PC-3 (cell line): ENCODE data around the gene KAZN. TPM values are rescaled to one million over a fixed set of nuclear protein-coding genes. Genes with fewer than 3 reads are reported as not detected.

ENCODE experiments used
- ATAC-seq: fragments of 200-7000 bp; cut with Tn5 transposase; 2 replicates; pipeline ENCODE4 v1.9.1; 2020; ENCODE audit warnings: mild to moderate bottlenecking, moderate library complexity
- BruUV-seq: library from RNA; stranded (reverse); fragments of 400-500 nt; replicated peaks from 2 replicates; lab custom pipeline; 2021; lab: Mats Ljungman, UMichigan
- CTCF ChIA-PET: fragments of 300-600 bp; sonication (Branson Sonifier 250); formaldehyde crosslinking; loops from one replicate; lab custom pipeline; 2022; ENCODE audit warnings: antibody characterized with exemption; lab: Charles Lee
- POLR2A ChIA-PET: fragments of 300-600 bp; sonication (Branson Sonifier 250); formaldehyde crosslinking; loops from one replicate; lab custom pipeline; 2022; ENCODE audit warnings: antibody characterized with exemption; ENCODE audit not compliant: unreplicated experiment; lab: Charles Lee
- DNase-seq: peaks from one replicate; pipeline ENCODE4 v3.0.0-alpha.2; 2015
- H2AFZ ChIP-seq: fragments of 300-600 bp; sonication (generic); 2 replicates; pipeline ENCODE4 v1.6.0; 2016; ENCODE audit warnings: antibody characterized with exemption, low read length
- H3F3A ChIP-seq: fragments of 300-600 bp; sonication (generic); one replicate; pipeline ENCODE4 v1.6.0; 2017; ENCODE audit warnings: antibody characterized with exemption, low read length, control low read depth, mild to moderate bottlenecking; ENCODE audit not compliant: unreplicated experiment
- H3K27ac ChIP-seq: fragments of 300-600 bp; sonication (generic); 2 replicates; pipeline ENCODE4 v1.5.1; 2016; ENCODE audit warnings: mild to moderate bottlenecking, low read length
- H3K27me3 ChIP-seq: fragments of 300-600 bp; sonication (generic); 2 replicates; pipeline ENCODE4 v1.6.1; 2016; ENCODE audit warnings: low read length, mixed read lengths
- H3K36me3 ChIP-seq: fragments of 300-600 bp; sonication (generic); 2 replicates; pipeline ENCODE4 v1.6.1; 2016; ENCODE audit warnings: low read depth, mixed run types, low read length, mixed read lengths
- H3K4me1 ChIP-seq: fragments of 300-600 bp; sonication (generic); 2 replicates; pipeline ENCODE4 v1.5.1; 2016; ENCODE audit warnings: low read length; ENCODE audit not compliant: insufficient read depth
- H3K4me2 ChIP-seq: fragments of 300-600 bp; sonication (generic); 2 replicates; pipeline ENCODE4 v1.6.0; 2016; ENCODE audit warnings: low read length
- H3K4me3 ChIP-seq: fragments of 300-600 bp; sonication (generic); 2 replicates; pipeline ENCODE4 v1.5.1; 2016; ENCODE audit warnings: mild to moderate bottlenecking, low read length, mixed read lengths
- H3K79me2 ChIP-seq: fragments of 300-600 bp; sonication (generic); 2 replicates; pipeline ENCODE4 v1.6.1; 2017; ENCODE audit warnings: low read length, mixed read lengths
- H3K9ac ChIP-seq: fragments of 300-600 bp; sonication (generic); 2 replicates; pipeline ENCODE4 v1.6.0; 2016; ENCODE audit warnings: mild to moderate bottlenecking, low read length
- H3K9me2 ChIP-seq: fragments of 300-600 bp; sonication (generic); replicated peaks from 2 replicates; pipeline ENCODE4 v1.6.1; 2016; ENCODE audit warnings: mixed run types, low read length, mixed read lengths
- H3K9me3 ChIP-seq: fragments of 300-600 bp; sonication (generic); 2 replicates; pipeline ENCODE4 v1.6.1; 2016; ENCODE audit warnings: low read length, mixed read lengths
- H4K20me1 ChIP-seq: fragments of 300-600 bp; sonication (generic); 2 replicates; pipeline ENCODE4 v1.6.1; 2016; ENCODE audit warnings: low read length, mixed read lengths
- EZH2 ChIP-seq: fragments of 300-600 bp; sonication (generic); IDR thresholded peaks from one replicate; pipeline ENCODE4 v1.6.1; 2017; ENCODE audit warnings: antibody characterized with exemption, mild to moderate bottlenecking, low read length; ENCODE audit not compliant: unreplicated experiment
- EZH2phosphoT487 ChIP-seq: fragments of 300-600 bp; sonication (generic); IDR thresholded peaks from 2 replicates; pipeline ENCODE4 v1.6.1; 2018; ENCODE audit warnings: mild to moderate bottlenecking, antibody characterized with exemption, low read length, borderline replicate concordance
- intact Hi-C: fragments of 100-400 bp; cut with micrococcal nuclease; formaldehyde crosslinking; loops from 2 replicates; pipeline ENCODE4 v1.9.0; 2023
- total RNA-seq: library from RNA; depleted of rRNA; stranded (reverse); fragments of >200 nt; gene quantifications from 2 replicates; pipeline ENCODE4 v1.2.3, GENCODE V29; 2014
- TF ChIP-seq, protein P1 (sequence below): fragments of 300-600 bp; sonication (generic); conservative IDR thresholded peaks from 2 replicates; pipeline ENCODE4 v1.5.1; 2017; ENCODE audit warnings: antibody characterized with exemption, low read depth, mild to moderate bottlenecking, low read length

KAZN gene
- total RNA-seq, 1 experiment from 2014 or later, result 2.0 TPM

DNA sequence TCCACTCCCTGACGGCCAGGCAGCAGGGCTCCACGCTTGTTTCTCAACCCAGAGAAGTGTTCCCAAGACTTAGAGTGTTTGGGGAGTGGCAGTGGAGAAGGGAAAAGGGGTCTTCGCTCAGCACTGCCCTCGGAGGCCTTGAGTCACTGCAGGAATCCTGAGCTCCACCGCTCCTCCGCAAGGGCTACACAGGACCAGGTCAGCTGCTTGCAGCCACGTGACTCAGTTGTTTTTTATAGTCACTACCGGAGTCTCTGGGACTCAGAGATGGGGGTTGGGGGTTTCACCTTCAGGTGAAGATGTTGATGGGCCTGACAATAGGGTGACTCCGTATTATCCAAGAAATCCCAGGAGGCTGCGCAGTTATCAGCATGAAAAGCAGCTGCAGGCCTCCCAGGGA lies 478.9 kb downstream of the KAZN start:
- H3K27ac ChIP-seq, result no peak overlapping the region
- BruUV-seq, result no TSS peak

GRCh38 chr1:15080328-15081007 lies 482.0 kb downstream of the KAZN start:
- Histone ChIP-seq H2AFZ (no peak overlapping the region), H3K4me3 (no peak overlapping the region), H3K79me2 (no peaks in the 10 kb centered on the region), H3K4me1 (no peaks in the 10 kb centered on the region), H3K27me3 (no peaks in the 10 kb centered on the region), H3K9me2 (no peaks in the 10 kb centered on the region), H3K4me2 (no peak overlapping the region), H3K9me3 (no peaks in the 10 kb centered on the region), H4K20me1 (no peaks in the 10 kb centered on the region), H3K27ac (no peak overlapping the region), H3F3A (no peaks in the 10 kb centered on the region), H3K9ac (no peak overlapping the region), H3K36me3 (no peaks in the 10 kb centered on the region)
- ATAC-seq (no peak), DNase-seq (no peak)
- BruUV-seq, result no TSS peak
- intact Hi-C loops, result no loop called here
- POLR2A ChIA-PET, result no interaction called here
- TF ChIP-seq, protein P1, sequence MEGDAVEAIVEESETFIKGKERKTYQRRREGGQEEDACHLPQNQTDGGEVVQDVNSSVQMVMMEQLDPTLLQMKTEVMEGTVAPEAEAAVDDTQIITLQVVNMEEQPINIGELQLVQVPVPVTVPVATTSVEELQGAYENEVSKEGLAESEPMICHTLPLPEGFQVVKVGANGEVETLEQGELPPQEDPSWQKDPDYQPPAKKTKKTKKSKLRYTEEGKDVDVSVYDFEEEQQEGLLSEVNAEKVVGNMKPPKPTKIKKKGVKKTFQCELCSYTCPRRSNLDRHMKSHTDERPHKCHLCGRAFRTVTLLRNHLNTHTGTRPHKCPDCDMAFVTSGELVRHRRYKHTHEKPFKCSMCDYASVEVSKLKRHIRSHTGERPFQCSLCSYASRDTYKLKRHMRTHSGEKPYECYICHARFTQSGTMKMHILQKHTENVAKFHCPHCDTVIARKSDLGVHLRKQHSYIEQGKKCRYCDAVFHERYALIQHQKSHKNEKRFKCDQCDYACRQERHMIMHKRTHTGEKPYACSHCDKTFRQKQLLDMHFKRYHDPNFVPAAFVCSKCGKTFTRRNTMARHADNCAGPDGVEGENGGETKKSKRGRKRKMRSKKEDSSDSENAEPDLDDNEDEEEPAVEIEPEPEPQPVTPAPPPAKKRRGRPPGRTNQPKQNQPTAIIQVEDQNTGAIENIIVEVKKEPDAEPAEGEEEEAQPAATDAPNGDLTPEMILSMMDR, result no peak
- TF ChIP-seq EZH2 (no peak), EZH2phosphoT487 (no peak)
- CTCF ChIA-PET, result no interaction called here

More for the DNA sequence above, 478.9 kb downstream of the KAZN start:
- no peaks in the 10 kb centered on the region for H4K20me1 ChIP-seq
- POLR2A ChIA-PET, result no interaction called here
- CTCF ChIA-PET, result no interaction called here
- no peaks in the 10 kb centered on the region for H3K79me2 ChIP-seq
- H3K9me2 ChIP-seq, result no peaks in the 10 kb centered on the region
- ATAC-seq (no peak), DNase-seq (no peak)
- H3K27me3 ChIP-seq, result no peaks in the 10 kb centered on the region
- H3K9me3 ChIP-seq, result no peaks in the 10 kb centered on the region
- no peaks in the 10 kb centered on the region for H3F3A ChIP-seq
- H3K4me2 ChIP-seq, result no peak overlapping the region
- H3K36me3 ChIP-seq, result no peaks in the 10 kb centered on the region
- H2AFZ ChIP-seq, result no peak overlapping the region
- no peak for TF ChIP-seq EZH2phosphoT487
- TF ChIP-seq, protein P1, result no peak
- TF ChIP-seq EZH2, result no peak
- no peak overlapping the region for H3K4me3 ChIP-seq
- H3K4me1 ChIP-seq, result no peaks in the 10 kb centered on the region
- H3K9ac ChIP-seq, result no peak overlapping the region
- intact Hi-C loops, result no loop called here

- Histone ChIP-seq H3K9me2 (no peaks in the 10 kb centered on the region), H3K4me3 (no peak overlapping the region), H3K27ac (no peak overlapping the region), H2AFZ (no peak overlapping the region), H3F3A (no peaks in the 10 kb centered on the region), H3K27me3 (no peaks in the 10 kb centered on the region), H3K36me3 (no peaks in the 10 kb centered on the region), H4K20me1 (no peaks in the 10 kb centered on the region), H3K9me3 (no peaks in the 10 kb centered on the region), H3K9ac (no peak overlapping the region), H3K79me2 (no peaks in the 10 kb centered on the region), H3K4me1 (no peaks in the 10 kb centered on the region), H3K4me2 (no peak overlapping the region)
- DNase-seq (no peak), ATAC-seq (no peak)
- ChIA-PET CTCF (no interaction called here), POLR2A (no interaction called here)
- intact Hi-C loops, result no loop called here
- no TSS peak for BruUV-seq
- TF ChIP-seq EZH2 (no peak), EZH2phosphoT487 (no peak)
- TF ChIP-seq, protein P1, result no peak
Observed at GRCh38 chr1:15081102-15081501, 482.6 kb downstream of the KAZN start.
